ENCODE results near the gene SERPIND1. TPM values are rescaled to one million over a fixed set of nuclear protein-coding genes. Genes with fewer than 3 reads are reported as not detected.

The SERPIND1 gene
- total RNA-seq, 4 donors from 2014 or later = 0.46 to 0.83 (median 0.50) TPM; not detected in 1

- Histone ChIP-seq H3K9me3 (no peaks in the 10 kb centered on the region), H3K27me3 (no peaks in the 10 kb centered on the region), H3K4me3 (no peak overlapping the region), H3K4me1 (peaks cover 0 to 6% (median 0%) of the 10 kb centered on the region in 4 donors), H3K36me3 (peaks cover 6 to 74% (median 45%) of the 10 kb centered on the region in 4 donors), H3K27ac (replicated peaks in 1 of 4) (no peak overlapping the region)
- TF ChIP-seq CTCF (IDR thresholded peaks at IDR 0.05) = no peak
- no peak for TF ChIP-seq EP300 (IDR thresholded peaks at IDR 0.05)
- no peak for TF ChIP-seq POLR2AphosphoS5 (IDR thresholded peaks at IDR 0.05)
- no peak for TF ChIP-seq POLR2A (IDR thresholded peaks at IDR 0.05; ENCODE audit: low read depth)
- intact Hi-C loops (cut with DNase I) = no loop called here
- no peak for DNase-seq (ENCODE audit: extremely low spot score)
- 77% methylated on average over 4 of the region's 4 CpGs for WGBS
Measured at GRCh38 chr22:20782083-20782482, 8.2 kb downstream of the SERPIND1 start.

GRCh38 chr22:20782596-20783299 lies 8.8 kb downstream of the SERPIND1 start:
- Histone ChIP-seq H3K4me3 (no peak overlapping the region), H3K9me3 (no peaks in the 10 kb centered on the region), H3K4me1 (peaks cover 0 to 3% (median 0%) of the 10 kb centered on the region in 4 donors), H3K27me3 (no peaks in the 10 kb centered on the region), H3K36me3 (peaks cover 9 to 77% (median 52%) of the 10 kb centered on the region in 4 donors), H3K27ac (replicated peaks in 1 of 4) (no peak overlapping the region)
- TF ChIP-seq EP300 (IDR thresholded peaks at IDR 0.05) (no peak), CTCF (IDR thresholded peaks at IDR 0.05) (no peak), POLR2A (IDR thresholded peaks at IDR 0.05; ENCODE audit: low read depth) (no peak), POLR2AphosphoS5 (IDR thresholded peaks at IDR 0.05) (no peak)
- intact Hi-C loops (cut with DNase I) = no loop called here
- WGBS = 91% methylated on average over 4 of the region's 4 CpGs
- DNase-seq (ENCODE audit: extremely low spot score) = no peak

- WGBS = 96% methylated on average over 3 of the region's 3 CpGs
- H3K36me3 ChIP-seq = peaks cover 14 to 77% (median 55%) of the 10 kb centered on the region in 4 donors
- no peak for DNase-seq (ENCODE audit: extremely low spot score)
- no peak overlapping the region for H3K27ac ChIP-seq (replicated peaks in 1 of 4)
- H3K4me1 ChIP-seq = no peaks in the 10 kb centered on the region
- H3K4me3 ChIP-seq = no peak overlapping the region
- intact Hi-C loops (cut with DNase I) = no loop called here
- no peaks in the 10 kb centered on the region for H3K9me3 ChIP-seq
- no peaks in the 10 kb centered on the region for H3K27me3 ChIP-seq
- TF ChIP-seq POLR2A (IDR thresholded peaks at IDR 0.05; ENCODE audit: low read depth) (no peak), EP300 (IDR thresholded peaks at IDR 0.05) (no peak)
Measured at GRCh38 chr22:20783300-20783673, 9.4 kb downstream of the SERPIND1 start.

GRCh38 chr22:20783844-20784723 lies 10.2 kb downstream of the SERPIND1 start:
- intact Hi-C loops (cut with DNase I) = no loop called here
- H3K36me3 ChIP-seq = peaks cover 13 to 77% (median 55%) of the 10 kb centered on the region in 4 donors
- H3K4me3 ChIP-seq = no peak overlapping the region
- H3K9me3 ChIP-seq = no peaks in the 10 kb centered on the region
- no peak for DNase-seq (ENCODE audit: extremely low spot score)
- no peaks in the 10 kb centered on the region for H3K4me1 ChIP-seq
- H3K27ac ChIP-seq (replicated peaks in 1 of 4) = no peak overlapping the region
- peak; percentile 32 to 66 (median 46) for TF ChIP-seq CTCF (IDR thresholded peaks at IDR 0.05)
- no peak for TF ChIP-seq EP300 (IDR thresholded peaks at IDR 0.05)
- WGBS = 70% methylated on average over 13 of the region's 14 CpGs
- H3K27me3 ChIP-seq = no peaks in the 10 kb centered on the region

GRCh38 chr22:20785415-20785814 lies 11.5 kb downstream of the SERPIND1 start:
- Histone ChIP-seq H3K9me3 (no peaks in the 10 kb centered on the region), H3K27me3 (no peaks in the 10 kb centered on the region), H3K4me3 (no peak overlapping the region), H3K27ac (replicated peaks in 1 of 4) (no peak overlapping the region), H3K36me3 (peaks cover 10 to 80% (median 53%) of the 10 kb centered on the region in 4 donors), H3K4me1 (no peaks in the 10 kb centered on the region)
- intact Hi-C loops (cut with DNase I) = no loop called here
- TF ChIP-seq POLR2AphosphoS5 (IDR thresholded peaks at IDR 0.05) = no peak
- TF ChIP-seq EP300 (IDR thresholded peaks at IDR 0.05) = no peak
- no peak for TF ChIP-seq CTCF (IDR thresholded peaks at IDR 0.05)
- no peak for TF ChIP-seq POLR2A (IDR thresholded peaks at IDR 0.05; ENCODE audit: low read depth)
- no peak for DNase-seq (ENCODE audit: extremely low spot score)
- 91% methylated on average over 3 of the region's 3 CpGs for WGBS

Measured in esophagus muscularis mucosa (tissue), 4 donors.